Measurements from ENCODE around the gene VWA8. TPM values are rescaled to one million over a fixed set of nuclear protein-coding genes. Genes with fewer than 3 reads are reported as not detected.

VWA8 gene
- total and polyA plus RNA-seq, 2 of the 8 experiments (the other 6 are each of a cell fraction or from before 2014, with no cell fraction given) = 5.9 to 19.6 TPM

DNA sequence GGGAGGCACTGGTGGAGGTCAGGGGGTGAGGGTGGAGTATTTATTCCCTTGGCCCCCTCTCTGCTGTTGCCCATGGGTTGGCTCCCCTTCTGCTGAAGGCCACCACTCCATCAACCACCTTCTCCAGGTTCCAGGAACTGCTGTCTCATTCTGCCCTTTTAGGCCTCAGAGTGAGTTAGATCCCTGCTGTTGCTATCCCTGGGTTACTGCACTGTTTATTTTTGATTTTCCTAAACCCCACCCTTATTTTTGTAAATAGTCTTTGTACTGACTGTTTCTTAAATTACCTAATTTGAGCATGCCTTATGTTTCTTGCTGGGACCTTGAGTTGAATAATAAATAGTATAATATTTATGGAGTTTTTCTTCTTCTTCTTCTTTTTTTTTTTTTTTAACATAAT, 370.8 kb downstream of the VWA8 start (continued):
- no peak for TF ChIP-seq CHD1 (IDR thresholded peaks at IDR 0.05; ENCODE audit: low read depth, low read length)
- TF ChIP-seq SP1 (IDR thresholded peaks at IDR 0.05; ENCODE audit: low read depth, low read length) = no peak
- no peak for TF ChIP-seq EP300 (IDR thresholded peaks at IDR 0.05; ENCODE audit: borderline replicate concordance in 1 of 2, low read depth in 2 of 2, low read length in 2 of 2)
- no peak for TF ChIP-seq BRCA1 (IDR thresholded peaks at IDR 0.05; ENCODE audit: low read depth, low read length)
- TF ChIP-seq POLR2AphosphoS5 (IDR thresholded peaks at IDR 0.05; ENCODE audit: low read depth, low read length) = no peak
- TF ChIP-seq SIN3A (conservative IDR thresholded peaks at IDR 0.05 in 1 of 2, IDR thresholded peaks at IDR 0.05 in 1 of 2; ENCODE audit: low read depth in 1 of 2, low read length in 2 of 2) = no peak
